Endothelial cell of umbilical vein (primary cell): ENCODE results near the gene FRMD4A. TPM values are rescaled to one million over a fixed set of nuclear protein-coding genes. Genes with fewer than 3 reads are reported as not detected.
A peak's percentile ranks its signal among the peaks of the same experiment; 100 is the strongest.

Experiments
- BruUV-seq: library from RNA; stranded (reverse); fragments of 400-500 nt; replicated peaks from 2 replicates; lab custom pipeline; 2021; lab: Mats Ljungman, UMichigan
- CTCF ChIA-PET: fragments of 300-600, 350-600 bp; sonication (Branson Sonifier 250); formaldehyde crosslinking; loops from one replicate; lab custom pipeline; 2021; ENCODE audit warnings: antibody characterized with exemption, inconsistent platforms; lab: Charles Lee
- POLR2A ChIA-PET: fragments of 300-600, 350-600 bp; sonication (Branson Sonifier 250); formaldehyde crosslinking; loops from one replicate; lab custom pipeline; 2021; ENCODE audit warnings: antibody characterized with exemption, inconsistent platforms; lab: Charles Lee
- DNase-seq: peaks from one replicate; pipeline ENCODE4 v3.0.0-alpha.2; 2011; ENCODE audit warnings: low read depth, low spot score
- FAIRE-seq: peaks from 2 replicates; lab custom pipeline; 2011; peaks lifted over from hg19 to GRCh38; lab: Jason Lieb, UNC
- H2AFZ ChIP-seq: 2 replicates; pipeline ENCODE4 v1.6.0; 2012; ENCODE audit warnings: low read depth, low read length, control low read depth, inconsistent platforms
- H3K27ac ChIP-seq: 2 replicates; pipeline ENCODE4 v1.5.1; 2011; ENCODE audit warnings: low read depth, mild to moderate bottlenecking, control low read depth, low read length, moderate library complexity; ENCODE audit not compliant: insufficient read depth
- H3K27me3 ChIP-seq, 2 experiments: 2 replicates each; pipeline versions ENCODE4 v1.6.0 to v1.6.1; 2011; ENCODE audit warnings: low read length in 2 of 2, mixed read lengths in 1 of 2; ENCODE audit not compliant: control insufficient read depth in 2 of 2, insufficient read depth in 2 of 2
- H3K36me3 ChIP-seq, 2 experiments: 2 replicates in 1 of 2; 3 replicates in 1 of 2; pipeline ENCODE4 v1.5.1; 2011; ENCODE audit warnings: low read length in 2 of 2, mild to moderate bottlenecking in 1 of 2, moderate library complexity in 1 of 2; ENCODE audit not compliant: control insufficient read depth in 2 of 2, insufficient read depth in 2 of 2; ENCODE audit errors: extremely low read depth in 1 of 2
- H3K4me1 ChIP-seq: 3 replicates; pipeline ENCODE4 v1.5.1; 2011; ENCODE audit warnings: mild to moderate bottlenecking, low read length; ENCODE audit not compliant: control insufficient read depth, insufficient read depth; ENCODE audit errors: extremely low read depth
- H3K4me2 ChIP-seq: 2 replicates; pipeline ENCODE4 v1.6.1; 2011; ENCODE audit warnings: low read length, control low read depth, mixed read lengths; ENCODE audit not compliant: insufficient read depth
- H3K4me3 ChIP-seq, 3 experiments: fragments of 200-600 bp in 1 of 3; sonication (generic), shearing (Covaris generic) in 1 of 3; replicated peaks in 1 of 3; 2 replicates each; pipeline ENCODE4 v1.5.1; 2011 to 2016; ENCODE audit warnings: control low read depth in 3 of 3, low read length in 3 of 3, mild to moderate bottlenecking in 2 of 3, inconsistent platforms in 1 of 3, low read depth in 1 of 3, moderate library complexity in 1 of 3; ENCODE audit not compliant: insufficient read depth in 1 of 3
- H3K79me2 ChIP-seq: 2 replicates; pipeline ENCODE4 v1.6.0; 2012; ENCODE audit warnings: low read length, inconsistent platforms; ENCODE audit not compliant: control insufficient read depth, insufficient read depth
- H3K9ac ChIP-seq: replicated peaks from 2 replicates; pipeline ENCODE3; 2011; ENCODE audit warnings: low read length, control low read depth; ENCODE audit not compliant: insufficient read depth; ENCODE audit errors: extremely low read depth
- H3K9me1 ChIP-seq: replicated peaks from 3 replicates; pipeline ENCODE4 v1.6.0; 2011; ENCODE audit warnings: mild to moderate bottlenecking, low read length; ENCODE audit not compliant: control insufficient read depth, insufficient read depth; ENCODE audit errors: extremely low read depth
- H3K9me3 ChIP-seq: replicated peaks from 2 replicates; pipeline ENCODE4 v1.5.1; 2012; ENCODE audit warnings: low read length, inconsistent platforms; ENCODE audit not compliant: control insufficient read depth, insufficient read depth
- H4K20me1 ChIP-seq: replicated peaks from 2 replicates; pipeline ENCODE3; 2011; ENCODE audit warnings: mild to moderate bottlenecking, low read length; ENCODE audit not compliant: control insufficient read depth, insufficient read depth; ENCODE audit errors: extremely low read depth
- CTCF ChIP-seq, 2 donors: IDR thresholded peaks; 1 replicate in 1 of 2; 2 replicates in 1 of 2; pipeline ENCODE4 v1.5.1; 2011; ENCODE audit warnings: low read length in 2 of 2, mild to moderate bottlenecking in 2 of 2, moderate library complexity in 2 of 2, control low read depth in 1 of 2, inconsistent platforms in 1 of 2, low read depth in 1 of 2; ENCODE audit not compliant: insufficient read depth in 1 of 2; ENCODE audit errors: extremely low read depth in 1 of 2
- EZH2 ChIP-seq: IDR thresholded peaks from 2 replicates; pipeline ENCODE4 v1.6.1; 2012; ENCODE audit warnings: borderline replicate concordance, low read depth, mild to moderate bottlenecking, moderate library complexity, low read length, inconsistent platforms; ENCODE audit not compliant: severe bottlenecking
- FOS ChIP-seq: IDR thresholded peaks from 2 replicates; pipeline ENCODE4 v1.6.1; 2011; ENCODE audit warnings: mild to moderate bottlenecking, low read length, moderate library complexity, borderline replicate concordance; ENCODE audit not compliant: insufficient read depth
- GATA2 ChIP-seq: IDR thresholded peaks from 2 replicates; pipeline ENCODE4 v1.7.0; 2011; ENCODE audit warnings: low read depth, mild to moderate bottlenecking, moderate library complexity, mixed read lengths, low read length; ENCODE audit not compliant: insufficient read length, insufficient read depth
- POLR2A ChIP-seq: IDR thresholded peaks from 2 replicates; pipeline ENCODE4 v1.6.1; 2012; ENCODE audit warnings: low read depth, mild to moderate bottlenecking, control low read depth, low read length
- POLR2AphosphoS5 ChIP-seq: IDR thresholded peaks from 2 replicates; pipeline ENCODE4 v1.6.1; 2012; ENCODE audit warnings: low read depth, mild to moderate bottlenecking, control low read depth, low read length, moderate library complexity; ENCODE audit not compliant: insufficient read depth
- dilution Hi-C: fragments of 300-500 bp; cut with MboI; formaldehyde crosslinking; loops from one replicate; pipeline ENCODE4 v1.15.0; 2019; ENCODE audit warnings: low sequenced_read_pairs; ENCODE audit not compliant: extremely low pct_ligation_motif_present
- intact Hi-C: fragments of 100-400 bp; cut with micrococcal nuclease; formaldehyde crosslinking; loops from one replicate; pipeline ENCODE4 v1.10.0; 2022
- polyA plus RNA-seq, 4 experiments: library from polyadenylated mRNA; depleted of rRNA in 3 of 4; stranded (reverse) in 3 of 4; unstranded in 1 of 4; fragments of >200 nt; gene quantifications; 2 replicates each; pipeline versions ENCODE4 v1.2.1 to v1.2.3, GENCODE V29; 2011 to 2012; ENCODE audit warnings: missing spikeins in 1 of 4
- total RNA-seq: library from RNA; stranded (reverse); gene quantifications from 2 replicates; pipeline ENCODE4 v1.2.3, GENCODE V29; 2021

The FRMD4A gene
- total and polyA plus RNA-seq, 2 donors (not counting 3 experiments of a cell fraction or from before 2014, with no cell fraction given) = 123 to 148 TPM

- no TSS peak for BruUV-seq
- H3K27me3 ChIP-seq = no peaks in the 10 kb centered on the region
- H4K20me1 ChIP-seq = no peaks in the 10 kb centered on the region
- peak overlapping the region; percentile 80 for H3K9ac ChIP-seq
- H3K9me1 ChIP-seq = no peaks in the 10 kb centered on the region
- intact Hi-C loops (loop anchor here (1.0 to 5.0 kb wide), 10 partner anchors 47 to 306 kb away; no protein-coding TSS in a partner anchor), dilution Hi-C loops (no loop called here)
- H2AFZ ChIP-seq = no peak overlapping the region
- DNase-seq (peak; percentile 94), FAIRE-seq (peak; percentile 94)
- peak overlapping the region; percentile 96 for H3K27ac ChIP-seq
- peak overlapping the region; percentile 64 for H3K4me2 ChIP-seq
- CTCF ChIA-PET = interaction anchor here (0.6 to 4.8 kb wide), 38 partner anchors 10 to 691 kb away, joined by 3 to 65 read pairs (median 4); no protein-coding TSS in a partner anchor
- peaks cover 7 to 11% of the 10 kb centered on the region in 2 experiments for H3K36me3 ChIP-seq
- peaks cover 34% of the 10 kb centered on the region for H3K79me2 ChIP-seq
- TF ChIP-seq POLR2AphosphoS5 = peak; percentile 80
- TF ChIP-seq POLR2A = peak; percentile 48
- peak; percentile 46 for TF ChIP-seq GATA2
- TF ChIP-seq EZH2 = no peak
- peak; percentile 26 for TF ChIP-seq FOS
- POLR2A ChIA-PET = interaction anchor here (0.6 to 1.3 kb wide), 6 partner anchors 27 to 399 kb away, joined by 3 to 9 read pairs (median 3); no protein-coding TSS in a partner anchor
- no peak overlapping the region for H3K4me3 ChIP-seq
- H3K4me1 ChIP-seq = peaks cover 57% of the 10 kb centered on the region
- H3K9me3 ChIP-seq = no peaks in the 10 kb centered on the region
These were observed 543.7 kb downstream of the FRMD4A start for GRCh38 chr10:13787015-13787421.

- Histone ChIP-seq H3K4me1 (peaks cover 36% of the 10 kb centered on the region), H3K27me3 (no peaks in the 10 kb centered on the region), H3K4me2 (no peak overlapping the region), H4K20me1 (no peaks in the 10 kb centered on the region), H3K9ac (no peak overlapping the region), H3K9me1 (no peaks in the 10 kb centered on the region), H3K4me3 (no peak overlapping the region), H2AFZ (no peak overlapping the region), H3K36me3 (peaks cover 2 to 4% of the 10 kb centered on the region in 2 experiments), H3K27ac (peak overlapping the region; percentile 38), H3K9me3 (no peaks in the 10 kb centered on the region), H3K79me2 (peaks cover 45% of the 10 kb centered on the region)
- ChIA-PET CTCF (interaction anchor here (0.6 to 3.4 kb wide), 6 partner anchors 10 to 392 kb away, joined by 3 to 15 read pairs (median 3); no protein-coding TSS in a partner anchor), POLR2A (no interaction called here)
- no peak for TF ChIP-seq FOS
- TF ChIP-seq CTCF (IDR thresholded peaks at IDR 0.05; ENCODE audit: extremely low read depth in 1 of 2, insufficient read depth in 1 of 2, low read depth in 1 of 2, low read length in 2 of 2) = peak; percentile 26 to 35
- FAIRE-seq = peak; percentile 67
- intact Hi-C loops = loop anchor here (5.0 kb wide), 1 partner anchor 693 kb away; no protein-coding TSS in a partner anchor
- dilution Hi-C loops = no loop called here
- BruUV-seq = no TSS peak
- DNase-seq = peak; percentile 49
These were observed 546.7 kb downstream of the FRMD4A start for GRCh38 chr10:13784067-13784466.
